ENCODE measurements around the gene BICC1. TPM values are rescaled to one million over a fixed set of nuclear protein-coding genes. Genes with fewer than 3 reads are reported as not detected.

BICC1 gene
- total and polyA plus RNA-seq, 2 of the 4 experiments (the other 2 are of a cell fraction), result 5.7 to 42.5 TPM

GRCh38 chr10:58632216-58632615 lies 119.5 kb downstream of the BICC1 start:
- no peak overlapping the region for H2AFZ ChIP-seq (replicated peaks; ENCODE audit: low read length, poor library complexity)
- no peak overlapping the region for H2BK20ac ChIP-seq (ENCODE audit: low read depth, low read length)
- H2AK5ac ChIP-seq (ENCODE audit: low read depth, low read length), result no peak overlapping the region
- in situ Hi-C loops (cut with MboI; ENCODE audit: low sequenced_read_pairs) (no loop called here), dilution Hi-C loops (cut with HindIII; ENCODE audit: low sequenced_read_pairs, unreplicated experiment) (no loop called here), intact Hi-C loops (cut with micrococcal nuclease) (no loop called here)
- H2BK5ac ChIP-seq (ENCODE audit: low read depth, low read length, poor library complexity, severe bottlenecking), result no peak overlapping the region
- no peak overlapping the region for H4K91ac ChIP-seq (ENCODE audit: insufficient read depth, low read depth, low read length)
- DNase-seq (no peak), ATAC-seq (ENCODE audit: low read depth) (no peak)
- TF ChIP-seq MXI1 (IDR thresholded peaks at IDR 0.05; ENCODE audit: borderline replicate concordance, low read depth, low read length) (no peak), SMC3 (IDR thresholded peaks at IDR 0.05; ENCODE audit: low read depth, low read length) (no peak), CTCF (conservative IDR thresholded peaks at IDR 0.05; ENCODE audit: low read depth, low read length) (no peak), MAFK (IDR thresholded peaks at IDR 0.05; ENCODE audit: low read depth, low read length) (no peak), RFX5 (IDR thresholded peaks at IDR 0.05; ENCODE audit: low read depth, low read length) (no peak), NFE2L2 (IDR thresholded peaks at IDR 0.05; ENCODE audit: low read depth, low read length) (no peak), CEBPB (IDR thresholded peaks at IDR 0.05; ENCODE audit: low read depth, low read length) (no peak), USF2 (IDR thresholded peaks at IDR 0.05; ENCODE audit: low read depth, low read length) (no peak)
- peaks cover 12 to 21% of the 10 kb centered on the region in 2 experiments for H3K79me1 ChIP-seq (ENCODE audit: low read depth in 1 of 2, low read length in 2 of 2)
- no peak overlapping the region for H4K8ac ChIP-seq (ENCODE audit: low read depth in 2 of 2, low read length in 2 of 2)
- no peak overlapping the region for H3K56ac ChIP-seq (ENCODE audit: extremely low read depth, insufficient read depth, low read length)
- no peak overlapping the region for H2AK9ac ChIP-seq (replicated peaks; ENCODE audit: low read depth, low read length, poor library complexity)
- H3K23ac ChIP-seq (ENCODE audit: low read depth, low read length), result no peak overlapping the region
- ChIA-PET CTCF (interaction anchor here (0.7 kb wide), 1 partner anchor 101 kb away, joined by 3 read pairs; no protein-coding TSS in a partner anchor), POLR2A (ENCODE audit: unreplicated experiment) (no interaction called here)
- H3K4me3 ChIP-seq (ENCODE audit: insufficient read depth, low read depth, low read length), result no peak overlapping the region
- peak overlapping the region; percentile 19; the same call in 1 of the 2 replicates for H3K4ac ChIP-seq (ENCODE audit: low read depth, low read length)
- no peak overlapping the region for H2BK15ac ChIP-seq (ENCODE audit: low read depth, low read length)
- H4K20me1 ChIP-seq (ENCODE audit: insufficient read depth, low read length), result no peaks in the 10 kb centered on the region; the same call in 1 of the 2 replicates
- no peak overlapping the region for H3K18ac ChIP-seq (ENCODE audit: low read depth, low read length)
- H3K36me3 ChIP-seq (ENCODE audit: control insufficient read depth, insufficient read depth, low read length), result no peaks in the 10 kb centered on the region
- H3K14ac ChIP-seq (replicated peaks; ENCODE audit: low read depth, low read length), result no peak overlapping the region
- no peaks in the 10 kb centered on the region for H3K9me3 ChIP-seq (ENCODE audit: control insufficient read depth, insufficient read depth, low read length)
- H3K9me1 ChIP-seq (ENCODE audit: insufficient read depth, low read length), result peaks cover 5% of the 10 kb centered on the region; the same call in 1 of the 2 replicates
- H3K27me3 ChIP-seq (ENCODE audit: control insufficient read depth, insufficient read depth, low read length), result no peaks in the 10 kb centered on the region
- H3K27ac ChIP-seq (ENCODE audit: insufficient read depth, low read length), result no peak overlapping the region
- no peak overlapping the region for H3K9ac ChIP-seq (ENCODE audit: low read depth, low read length)
- no peak overlapping the region for H4K5ac ChIP-seq (ENCODE audit: low read depth, low read length)
- no TSS peak for BruUV-seq (replicated peaks)
- no CpG with 5 or more reads among the region's 4 CpGs for WGBS, 2 experiments (ENCODE audit: extremely low coverage in 2 of 2, insufficient read length in 1 of 2)
- no peaks in the 10 kb centered on the region; the same call in 1 of the 2 replicates for H3K4me1 ChIP-seq (ENCODE audit: control insufficient read depth, insufficient read depth, low read length)
- H2BK120ac ChIP-seq (ENCODE audit: low read depth, low read length), result no peak overlapping the region
- H3K4me2 ChIP-seq (ENCODE audit: low read depth, low read length), result no peak overlapping the region

Measured in IMR-90 (cell line).